ENCODE measurements around the gene ENDOD1.

- TF ChIP-seq CTCF (IDR thresholded peaks at IDR 0.05) (no peak), POLR2A (IDR thresholded peaks at IDR 0.05) (no peak)
Measured at GRCh38 chr11:95153857-95154246, 64.2 kb downstream of the ENDOD1 start.

All from right lobe of liver (tissue), 4 donors.